GM12878 (cell line): Measurements from ENCODE around the gene PPM1E. TPM values are rescaled to one million over a fixed set of nuclear protein-coding genes. Genes with fewer than 3 reads are reported as not detected.

Experiments used
- ATAC-seq: fragments of 200-7000 bp; cut with Tn5 transposase; 3 replicates; pipeline ENCODE4 v1.9.1; 2020; ENCODE audit warnings: mild to moderate bottlenecking, moderate library complexity
- BruUV-seq: library from RNA; stranded (reverse); fragments of 400-500 nt; replicated peaks from 2 replicates; lab custom pipeline; 2021; lab: Mats Ljungman, UMichigan
- CTCF ChIA-PET: fragments of 300-600 bp; sonication (Branson Sonifier 250); formaldehyde crosslinking; extraction: SDS; loops from one replicate; lab custom pipeline; 2021; ENCODE audit warnings: inconsistent platforms; lab: Yijun Ruan, JAX
- POLR2A ChIA-PET: fragments of 350-600 bp; formaldehyde crosslinking; extraction: SDS; loops from one replicate; lab custom pipeline; 2021; ENCODE audit warnings: inconsistent platforms; lab: Charles Lee
- RAD21 ChIA-PET: fragments of 300-600 bp; sonication (Branson Sonifier 250); formaldehyde crosslinking; loops from one replicate; lab custom pipeline; 2023; ENCODE audit warnings: antibody characterized with exemption; ENCODE audit not compliant: unreplicated experiment; lab: Charles Lee
- SMC1A ChIA-PET: fragments of 300-600 bp; sonication (Branson Sonifier 250); formaldehyde crosslinking; loops from one replicate; lab custom pipeline; 2023; ENCODE audit not compliant: unreplicated experiment, uncharacterized antibody; lab: Charles Lee
- DNase-seq: peaks from one replicate; pipeline ENCODE4 v3.0.0-alpha.2; 2011; ENCODE audit warnings: low read depth, low spot score
- FAIRE-seq: peaks from 3 replicates; lab custom pipeline; 2011; peaks lifted over from hg19 to GRCh38; lab: Jason Lieb, UNC
- H2AFZ ChIP-seq: 2 replicates; pipeline ENCODE4 v1.6.0; 2011; ENCODE audit warnings: low read depth, low read length, control low read depth; ENCODE audit not compliant: control insufficient read depth
- H3K27ac ChIP-seq: 2 replicates; pipeline ENCODE4 v1.5.1; 2011; ENCODE audit warnings: control low read depth; ENCODE audit not compliant: control insufficient read depth, insufficient read depth
- H3K27me3 ChIP-seq, 2 experiments: replicated peaks in 1 of 2; 2 replicates each; pipeline versions ENCODE4 v1.6.0 to v1.6.1; 2011; ENCODE audit warnings: low read length in 1 of 2; ENCODE audit not compliant: control insufficient read depth in 2 of 2, insufficient read depth in 2 of 2
- H3K36me3 ChIP-seq, 2 experiments: 2 replicates each; pipeline ENCODE4 v1.5.1; 2011; ENCODE audit warnings: low read length in 1 of 2; ENCODE audit not compliant: control insufficient read depth in 2 of 2, insufficient read depth in 2 of 2
- H3K4me1 ChIP-seq: 2 replicates; pipeline ENCODE4 v1.6.1; 2011; ENCODE audit warnings: mild to moderate bottlenecking, low read length, moderate library complexity, mixed read lengths; ENCODE audit not compliant: control insufficient read depth, insufficient read depth
- H3K4me2 ChIP-seq: 2 replicates; pipeline ENCODE4 v1.6.0; 2011; ENCODE audit warnings: control low read depth; ENCODE audit not compliant: control insufficient read depth, insufficient read depth
- H3K4me3 ChIP-seq: fragments of 200-600 bp; sonication (generic); 2 replicates; pipeline ENCODE4 v1.5.1; 2016
- H3K79me2 ChIP-seq: 2 replicates; pipeline ENCODE4 v1.6.0; 2011; ENCODE audit warnings: low read length; ENCODE audit not compliant: control insufficient read depth, insufficient read depth
- H3K9ac ChIP-seq: 2 replicates; pipeline ENCODE4 v1.8.0; 2011; ENCODE audit warnings: low read length, control low read depth, mixed read lengths; ENCODE audit not compliant: control insufficient read depth, insufficient read depth
- H3K9me3 ChIP-seq: replicated peaks from 3 replicates; pipeline ENCODE4 v1.5.1; 2011; ENCODE audit warnings: mild to moderate bottlenecking, low read length; ENCODE audit not compliant: control insufficient read depth, insufficient read depth
- H4K20me1 ChIP-seq: 2 replicates; pipeline ENCODE4 v1.6.0; 2011; ENCODE audit not compliant: control insufficient read depth, insufficient read depth
- ELK1 ChIP-seq: IDR thresholded peaks from 2 replicates; pipeline ENCODE4 v1.6.1; 2012; ENCODE audit warnings: low read depth, low read length, improper control_type of control experiment
- EP300 ChIP-seq, 2 experiments: fragments of 150-350 bp in 1 of 2; IDR thresholded peaks; 2 replicates each; pipeline ENCODE4 v1.6.1; 2011 to 2012; ENCODE audit warnings: low read depth in 2 of 2, low read length in 2 of 2, borderline replicate concordance in 1 of 2, improper control_type of control experiment in 1 of 2, inconsistent platforms in 1 of 2; ENCODE audit not compliant: control insufficient read depth in 1 of 2
- MYB ChIP-seq: fragments of 150-350 bp; IDR thresholded peaks from 2 replicates; pipeline ENCODE4 v1.6.1; 2014; ENCODE audit warnings: mild to moderate bottlenecking, low read depth, low read length, borderline replicate concordance
- NFXL1 ChIP-seq: fragments of 450-650 bp; IDR thresholded peaks from 2 replicates; pipeline ENCODE4 v1.6.1; 2017; ENCODE audit warnings: antibody characterized with exemption, mild to moderate bottlenecking, borderline replicate concordance
- NFYA ChIP-seq: IDR thresholded peaks from 2 replicates; pipeline ENCODE4 v1.6.1; 2011; ENCODE audit warnings: low read depth, mild to moderate bottlenecking, low read length, improper control_type of control experiment, borderline replicate concordance
- NFYB ChIP-seq: IDR thresholded peaks from 2 replicates; pipeline ENCODE4 v1.6.1; 2011; ENCODE audit warnings: low read depth, mild to moderate bottlenecking, low read length, improper control_type of control experiment, moderate library complexity; ENCODE audit not compliant: insufficient read depth
- POLR2AphosphoS5 ChIP-seq: IDR thresholded peaks from 2 replicates; pipeline ENCODE4 v1.6.1; 2011; ENCODE audit warnings: mild to moderate bottlenecking, low read length, inconsistent platforms
- ZNF217 ChIP-seq: fragments of 450-650 bp; IDR thresholded peaks from 2 replicates; pipeline ENCODE4 v1.6.1; 2017; ENCODE audit warnings: antibody characterized with exemption, mild to moderate bottlenecking
- WGBS: methylation state at CpG from one replicate; pipeline ENCODE4 v1.1.6; 2016; ENCODE audit warnings: low lambda C conversion rate; ENCODE audit not compliant: insufficient replicate concordance, insufficient coverage; ENCODE audit errors: missing lambda C conversion rate; 5-methylcytosine and 5-hydroxymethylcytosine counted together
- in situ Hi-C: fragments of 300-500 bp; cut with MboI; formaldehyde crosslinking; loops from 9 replicates; pipeline ENCODE4 v1.14.3; 2018; ENCODE audit warnings: mixed read lengths
- intact Hi-C: fragments of 100-400 bp; cut with micrococcal nuclease; formaldehyde crosslinking; loops from one replicate; pipeline ENCODE4 v1.14.2; 2022; ENCODE audit not compliant: unreplicated experiment
- polyA plus RNA-seq, 11 experiments: library from polyadenylated mRNA; depleted of rRNA in 4 of 11; unstranded in 6 of 11; stranded (reverse) in 5 of 11; fragments of >200 nt; fragmentation: Nextera tagmentation in 4 of 11; fragmentation: Illumina TruSeq in 1 of 11; extraction: Ambion mirVana in 4 of 11; extraction: Trizol in 1 of 11; gene quantifications; 1 replicate in 1 of 11; 2 replicates in 10 of 11; pipeline versions ENCODE4 v1.2.1 to v1.2.3, GENCODE V29; 2011 to 2016; ENCODE audit warnings: inconsistent platforms in 2 of 11, missing spikeins in 2 of 11, low read depth in 1 of 11
- total RNA-seq, 4 experiments: library from RNA; depleted of rRNA in 3 of 4; stranded (reverse); fragments of >200 nt in 3 of 4; fragmentation: Illumina TruSeq in 1 of 4; extraction: Trizol in 1 of 4; gene quantifications; 2 replicates each; pipeline versions ENCODE4 v1.2.1 to v1.2.3, GENCODE V29; 2013 to 2021
- TF ChIP-seq, protein P1 (sequence below): fragments of 450-650 bp; IDR thresholded peaks from 2 replicates; pipeline ENCODE4 v1.6.1; 2016; ENCODE audit warnings: mild to moderate bottlenecking, moderate library complexity, borderline replicate concordance

Gene PPM1E
- total and polyA plus RNA-seq, 10 of the 15 experiments (the other 5 are each of a cell fraction or from before 2014, with no cell fraction given): 0.07 to 0.28 (median 0.16) TPM

- no TSS peak for BruUV-seq
- WGBS: 36% methylated on average over 1 of the region's 1 CpG
- intact Hi-C loops: no loop called here
- no peaks in the 10 kb centered on the region for H3K36me3 ChIP-seq
- H4K20me1 ChIP-seq: no peaks in the 10 kb centered on the region
- no peak overlapping the region for H3K9ac ChIP-seq
- POLR2A ChIA-PET: no interaction called here
- no peak overlapping the region for H2AFZ ChIP-seq
- in situ Hi-C loops: no loop called here
- no peak overlapping the region for H3K4me3 ChIP-seq
- DNase-seq: no peak
- SMC1A ChIA-PET: no interaction called here
- TF ChIP-seq MYB: no peak
- no peak for TF ChIP-seq EP300 (IDR thresholded peaks at IDR 0.05; ENCODE audit: borderline replicate concordance in 1 of 2, control insufficient read depth in 1 of 2, low read depth in 2 of 2, low read length in 2 of 2)
- no peak for TF ChIP-seq ELK1
- no peak for TF ChIP-seq ZNF217
- TF ChIP-seq NFXL1: 0 out of 2 replicates have a peak, but pooled peaks have one; percentile 5
- TF ChIP-seq POLR2AphosphoS5: no peak
- TF ChIP-seq, all 136 proteins: peak for 1
- ChIA-PET RAD21 (no interaction called here), CTCF (no interaction called here)
- no peak overlapping the region for H3K4me2 ChIP-seq
- ATAC-seq: no peak
- H3K9me3 ChIP-seq: no peaks in the 10 kb centered on the region
- FAIRE-seq: no peak
- H3K4me1 ChIP-seq: no peaks in the 10 kb centered on the region
- H3K79me2 ChIP-seq: no peaks in the 10 kb centered on the region
- no peaks in the 10 kb centered on the region for H3K27me3 ChIP-seq
- H3K27ac ChIP-seq: no peak overlapping the region
Observed at GRCh38 chr17:58831780-58832179, 76.1 kb downstream of the PPM1E start.

GRCh38 chr17:58832514-58832913, 76.9 kb downstream of the PPM1E start:
- Histone ChIP-seq H2AFZ (no peak overlapping the region), H3K36me3 (no peaks in the 10 kb centered on the region), H3K27me3 (no peaks in the 10 kb centered on the region), H3K4me2 (no peak overlapping the region), H3K79me2 (no peaks in the 10 kb centered on the region), H3K4me3 (no peak overlapping the region), H3K9me3 (no peaks in the 10 kb centered on the region), H3K4me1 (no peaks in the 10 kb centered on the region), H4K20me1 (no peaks in the 10 kb centered on the region), H3K9ac (no peak overlapping the region), H3K27ac (no peak overlapping the region)
- POLR2A ChIA-PET: no interaction called here
- SMC1A ChIA-PET: no interaction called here
- FAIRE-seq (no peak), ATAC-seq (no peak), DNase-seq (no peak)
- intact Hi-C loops (no loop called here), in situ Hi-C loops (no loop called here)
- CTCF ChIA-PET: interaction anchor here (0.6 kb wide), 1 partner anchor 1208 kb away, joined by 3 read pairs; no protein-coding TSS in a partner anchor
- 12% methylated on average over 3 of the region's 3 CpGs for WGBS
- RAD21 ChIA-PET: no interaction called here
- no TSS peak for BruUV-seq
- TF ChIP-seq NFYA: no peak
- no peak for TF ChIP-seq NFYB
- TF ChIP-seq, protein P1, sequence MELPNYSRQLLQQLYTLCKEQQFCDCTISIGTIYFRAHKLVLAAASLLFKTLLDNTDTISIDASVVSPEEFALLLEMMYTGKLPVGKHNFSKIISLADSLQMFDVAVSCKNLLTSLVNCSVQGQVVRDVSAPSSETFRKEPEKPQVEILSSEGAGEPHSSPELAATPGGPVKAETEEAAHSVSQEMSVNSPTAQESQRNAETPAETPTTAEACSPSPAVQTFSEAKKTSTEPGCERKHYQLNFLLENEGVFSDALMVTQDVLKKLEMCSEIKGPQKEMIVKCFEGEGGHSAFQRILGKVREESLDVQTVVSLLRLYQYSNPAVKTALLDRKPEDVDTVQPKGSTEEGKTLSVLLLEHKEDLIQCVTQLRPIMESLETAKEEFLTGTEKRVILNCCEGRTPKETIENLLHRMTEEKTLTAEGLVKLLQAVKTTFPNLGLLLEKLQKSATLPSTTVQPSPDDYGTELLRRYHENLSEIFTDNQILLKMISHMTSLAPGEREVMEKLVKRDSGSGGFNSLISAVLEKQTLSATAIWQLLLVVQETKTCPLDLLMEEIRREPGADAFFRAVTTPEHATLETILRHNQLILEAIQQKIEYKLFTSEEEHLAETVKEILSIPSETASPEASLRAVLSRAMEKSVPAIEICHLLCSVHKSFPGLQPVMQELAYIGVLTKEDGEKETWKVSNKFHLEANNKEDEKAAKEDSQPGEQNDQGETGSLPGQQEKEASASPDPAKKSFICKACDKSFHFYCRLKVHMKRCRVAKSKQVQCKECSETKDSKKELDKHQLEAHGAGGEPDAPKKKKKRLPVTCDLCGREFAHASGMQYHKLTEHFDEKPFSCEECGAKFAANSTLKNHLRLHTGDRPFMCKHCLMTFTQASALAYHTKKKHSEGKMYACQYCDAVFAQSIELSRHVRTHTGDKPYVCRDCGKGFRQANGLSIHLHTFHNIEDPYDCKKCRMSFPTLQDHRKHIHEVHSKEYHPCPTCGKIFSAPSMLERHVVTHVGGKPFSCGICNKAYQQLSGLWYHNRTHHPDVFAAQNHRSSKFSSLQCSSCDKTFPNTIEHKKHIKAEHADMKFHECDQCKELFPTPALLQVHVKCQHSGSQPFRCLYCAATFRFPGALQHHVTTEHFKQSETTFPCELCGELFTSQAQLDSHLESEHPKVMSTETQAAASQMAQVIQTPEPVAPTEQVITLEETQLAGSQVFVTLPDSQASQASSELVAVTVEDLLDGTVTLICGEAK: no peak
